ENCODE data around the gene ZDHHC14.
"Not testable (repeated sequence)": the region's sequence is repeated elsewhere in the genome, so short reads cannot be mapped to it uniquely, and the experiment has no call there.

The ZDHHC14 gene

GRCh38 chr6:157557559-157557958, 176.6 kb downstream of the ZDHHC14 start:
- peak; percentile 99 for FAIRE-seq
- no peak for DNase-seq (ENCODE audit: extremely low spot score, insufficient read length, low read depth)

GRCh38 chr6:157558049-157558448, 177.1 kb downstream of the ZDHHC14 start:
- DNase-seq (ENCODE audit: extremely low spot score, insufficient read length, low read depth) (no peak), FAIRE-seq (no peak)

GRCh38 chr6:157558487-157559200, 177.7 kb downstream of the ZDHHC14 start:
- DNase-seq (ENCODE audit: extremely low spot score, insufficient read length, low read depth) (no peak), FAIRE-seq (peak; percentile 50)

- DNase-seq (ENCODE audit: extremely low spot score, insufficient read length, low read depth) (no peak), FAIRE-seq (peak; percentile 9)
Measured at GRCh38 chr6:157559201-157559756, 178.3 kb downstream of the ZDHHC14 start.

- DNase-seq (ENCODE audit: extremely low spot score, insufficient read length, low read depth); FAIRE-seq: not testable (repeated sequence)
Measured at GRCh38 chr6:157560063-157560462, 179.1 kb downstream of the ZDHHC14 start.

GRCh38 chr6:157560691-157561413, 179.9 kb downstream of the ZDHHC14 start:
- FAIRE-seq (no peak), DNase-seq (ENCODE audit: extremely low spot score, insufficient read length, low read depth) (no peak)

- no peak for DNase-seq (ENCODE audit: extremely low spot score, insufficient read length, low read depth)
- FAIRE-seq, result no peak
Measured at GRCh38 chr6:157561414-157561790, 180.4 kb downstream of the ZDHHC14 start.

- DNase-seq (ENCODE audit: extremely low spot score, insufficient read length, low read depth) (peak; percentile 43), FAIRE-seq (peak; percentile 98)
Measured at GRCh38 chr6:157561929-157562810, 181.2 kb downstream of the ZDHHC14 start.

GRCh38 chr6:157562997-157563396, 182.0 kb downstream of the ZDHHC14 start:
- DNase-seq (ENCODE audit: extremely low spot score, insufficient read length, low read depth), result no peak
- no peak for FAIRE-seq

GRCh38 chr6:157563611-157564284, 182.8 kb downstream of the ZDHHC14 start:
- DNase-seq (ENCODE audit: extremely low spot score, insufficient read length, low read depth), result peak; percentile 61
- FAIRE-seq, result peak; percentile 97

- no peak for FAIRE-seq
- DNase-seq (ENCODE audit: extremely low spot score, insufficient read length, low read depth), result no peak
Measured at GRCh38 chr6:157568702-157569101, 187.7 kb downstream of the ZDHHC14 start.

- peak; percentile 75 for FAIRE-seq
- DNase-seq (ENCODE audit: extremely low spot score, insufficient read length, low read depth), result no peak
Measured at GRCh38 chr6:157569543-157569942, 188.6 kb downstream of the ZDHHC14 start.

GRCh38 chr6:157570104-157570503, 189.1 kb downstream of the ZDHHC14 start:
- DNase-seq (ENCODE audit: extremely low spot score, insufficient read length, low read depth) (no peak), FAIRE-seq (peak; percentile 54)

GRCh38 chr6:157570752-157571151, 189.8 kb downstream of the ZDHHC14 start:
- DNase-seq (ENCODE audit: extremely low spot score, insufficient read length, low read depth) (no peak), FAIRE-seq (no peak)

GRCh38 chr6:157571269-157571668, 190.3 kb downstream of the ZDHHC14 start:
- FAIRE-seq (peak; percentile 86), DNase-seq (ENCODE audit: extremely low spot score, insufficient read length, low read depth) (no peak)

- FAIRE-seq (peak; percentile 29), DNase-seq (ENCODE audit: extremely low spot score, insufficient read length, low read depth) (no peak)
Measured at GRCh38 chr6:157571950-157572349, 191.0 kb downstream of the ZDHHC14 start.

- FAIRE-seq, result no peak
Measured at GRCh38 chr6:157574851-157575424, 193.9 kb downstream of the ZDHHC14 start.

GRCh38 chr6:157575436-157576145, 194.6 kb downstream of the ZDHHC14 start:
- FAIRE-seq (no peak), DNase-seq (ENCODE audit: extremely low spot score, insufficient read length, low read depth) (no peak)

More at GRCh38 chr6:157574851-157575424, 193.9 kb downstream of the ZDHHC14 start:
- DNase-seq (ENCODE audit: extremely low spot score, insufficient read length, low read depth), result no peak

- FAIRE-seq, result peak; percentile 54
- DNase-seq (ENCODE audit: extremely low spot score, insufficient read length, low read depth), result not testable (repeated sequence)
Measured at GRCh38 chr6:157576991-157577390, 196.0 kb downstream of the ZDHHC14 start.

All from GM18507 (cell line).